WI38 (cell line): ENCODE data around the gene FKBP1C.
"Not testable (repeated sequence)": the region's sequence is repeated elsewhere in the genome, so short reads cannot be mapped to it uniquely, and the experiment has no call there.

Experiments used
- H3K4me3 ChIP-seq: 2 replicates; pipeline ENCODE4 v1.5.1; 2011; ENCODE audit warnings: low read depth, mild to moderate bottlenecking, control low read depth, low read length
- TF ChIP-seq, protein P1 (sequence below): IDR thresholded peaks from 2 replicates; pipeline ENCODE4 v1.5.1; 2012; ENCODE audit warnings: low read depth, mild to moderate bottlenecking, control low read depth, low read length

The FKBP1C gene

DNA sequence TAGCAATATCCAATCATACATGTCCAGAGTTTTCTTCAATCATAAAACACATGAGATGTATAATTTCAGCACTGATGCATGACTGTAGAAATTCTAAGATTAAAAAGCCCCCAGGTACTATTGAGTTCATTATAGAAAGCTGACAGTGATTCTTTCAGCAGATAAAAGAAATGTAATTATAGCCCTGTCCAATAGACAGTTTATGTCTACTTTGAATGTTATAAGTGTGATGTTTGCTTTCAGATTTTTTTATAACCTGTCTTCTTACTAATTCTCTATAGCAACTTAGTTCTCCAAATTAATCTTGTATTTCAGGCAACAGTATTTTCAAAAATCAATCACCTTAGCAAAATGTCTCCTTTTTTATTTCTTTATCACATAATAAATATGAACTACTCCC, 13.5 kb upstream of the FKBP1C start:
- TF ChIP-seq, protein P1, sequence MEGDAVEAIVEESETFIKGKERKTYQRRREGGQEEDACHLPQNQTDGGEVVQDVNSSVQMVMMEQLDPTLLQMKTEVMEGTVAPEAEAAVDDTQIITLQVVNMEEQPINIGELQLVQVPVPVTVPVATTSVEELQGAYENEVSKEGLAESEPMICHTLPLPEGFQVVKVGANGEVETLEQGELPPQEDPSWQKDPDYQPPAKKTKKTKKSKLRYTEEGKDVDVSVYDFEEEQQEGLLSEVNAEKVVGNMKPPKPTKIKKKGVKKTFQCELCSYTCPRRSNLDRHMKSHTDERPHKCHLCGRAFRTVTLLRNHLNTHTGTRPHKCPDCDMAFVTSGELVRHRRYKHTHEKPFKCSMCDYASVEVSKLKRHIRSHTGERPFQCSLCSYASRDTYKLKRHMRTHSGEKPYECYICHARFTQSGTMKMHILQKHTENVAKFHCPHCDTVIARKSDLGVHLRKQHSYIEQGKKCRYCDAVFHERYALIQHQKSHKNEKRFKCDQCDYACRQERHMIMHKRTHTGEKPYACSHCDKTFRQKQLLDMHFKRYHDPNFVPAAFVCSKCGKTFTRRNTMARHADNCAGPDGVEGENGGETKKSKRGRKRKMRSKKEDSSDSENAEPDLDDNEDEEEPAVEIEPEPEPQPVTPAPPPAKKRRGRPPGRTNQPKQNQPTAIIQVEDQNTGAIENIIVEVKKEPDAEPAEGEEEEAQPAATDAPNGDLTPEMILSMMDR = no peak
- no peak overlapping the region for H3K4me3 ChIP-seq

DNA sequence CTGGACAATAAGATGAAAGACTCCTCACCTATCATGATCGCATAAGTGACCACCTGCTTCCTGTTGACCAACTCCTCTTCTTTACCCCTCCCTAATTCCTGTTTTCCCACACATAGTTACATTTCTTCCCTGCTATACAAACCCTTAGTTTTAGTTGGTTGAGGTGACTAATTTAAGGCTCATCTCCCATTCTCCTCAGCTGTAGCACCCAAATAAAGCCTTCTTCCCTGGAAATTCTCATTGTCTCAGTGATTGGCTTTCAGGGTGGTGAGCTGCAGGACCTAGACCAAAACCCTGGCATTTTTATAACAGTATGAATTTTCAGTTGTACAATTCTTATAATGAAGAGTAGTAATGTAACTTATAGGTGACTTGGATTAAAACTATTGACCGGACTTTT, 2.1 kb downstream of the FKBP1C start:
- no peak overlapping the region for H3K4me3 ChIP-seq
- TF ChIP-seq, protein P1 = no peak

DNA sequence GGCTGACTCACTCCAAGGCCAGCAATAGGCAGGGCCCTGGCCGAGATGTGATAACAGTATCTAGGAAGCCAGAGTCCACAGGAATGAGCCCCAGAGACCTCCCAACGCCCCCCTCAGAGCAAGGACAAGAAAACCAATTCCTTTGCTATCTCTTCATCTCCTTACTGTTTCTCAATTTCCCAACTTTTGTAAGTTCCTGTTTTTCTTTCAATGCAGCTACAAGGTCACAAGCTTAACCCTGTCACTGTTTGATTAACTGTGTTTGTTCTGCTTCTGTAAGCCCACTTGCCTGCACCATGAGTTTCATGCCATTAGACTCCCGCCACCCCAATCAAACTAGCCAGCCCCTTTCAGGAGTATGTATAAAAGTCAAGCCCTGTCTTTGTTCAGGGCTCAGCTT, 3.5 kb downstream of the FKBP1C start:
- TF ChIP-seq, protein P1 = no peak

DNA sequence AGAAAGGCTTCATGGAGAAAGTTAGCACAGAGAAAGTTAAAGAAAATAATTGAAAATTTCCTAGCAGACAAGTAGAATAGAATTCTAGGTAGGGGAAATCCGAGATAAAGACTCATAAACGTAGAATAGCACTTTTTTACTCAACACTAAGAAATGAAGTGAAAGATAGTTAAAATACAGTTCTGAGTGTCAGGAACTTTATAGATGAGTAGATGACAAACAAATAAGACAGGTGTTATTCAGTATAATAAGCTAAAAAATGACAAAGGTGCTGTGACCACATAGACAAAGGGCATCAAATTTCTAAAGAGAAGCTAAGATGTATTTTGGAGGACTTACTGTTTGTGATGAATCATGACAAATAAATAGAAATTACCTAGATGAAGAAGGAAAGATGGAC, 12.9 kb downstream of the FKBP1C start:
- TF ChIP-seq, protein P1 = no peak

More for the DNA sequence above, 3.5 kb downstream of the FKBP1C start:
- no peak overlapping the region for H3K4me3 ChIP-seq

DNA sequence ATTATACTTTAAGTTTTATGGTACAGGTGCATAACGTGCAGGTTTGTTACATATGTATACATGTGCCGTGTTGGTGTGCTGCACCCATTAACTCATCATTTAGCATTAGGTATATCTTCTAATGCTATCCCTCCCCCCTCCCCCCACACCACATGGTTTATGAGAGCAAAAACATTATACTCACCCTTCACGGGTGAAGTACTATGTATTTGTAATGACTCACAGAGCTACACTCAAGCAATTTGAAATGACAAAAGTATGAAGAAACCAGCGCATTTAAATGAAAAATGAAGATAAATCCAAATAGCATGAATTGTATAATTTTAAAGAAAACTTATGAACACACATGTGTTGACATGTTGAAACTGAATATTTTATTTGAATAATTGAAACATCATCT, 14.7 kb downstream of the FKBP1C start:
- H3K4me3 ChIP-seq = not testable (repeated sequence)

More for the DNA sequence above, 12.9 kb downstream of the FKBP1C start:
- H3K4me3 ChIP-seq = no peak overlapping the region

DNA sequence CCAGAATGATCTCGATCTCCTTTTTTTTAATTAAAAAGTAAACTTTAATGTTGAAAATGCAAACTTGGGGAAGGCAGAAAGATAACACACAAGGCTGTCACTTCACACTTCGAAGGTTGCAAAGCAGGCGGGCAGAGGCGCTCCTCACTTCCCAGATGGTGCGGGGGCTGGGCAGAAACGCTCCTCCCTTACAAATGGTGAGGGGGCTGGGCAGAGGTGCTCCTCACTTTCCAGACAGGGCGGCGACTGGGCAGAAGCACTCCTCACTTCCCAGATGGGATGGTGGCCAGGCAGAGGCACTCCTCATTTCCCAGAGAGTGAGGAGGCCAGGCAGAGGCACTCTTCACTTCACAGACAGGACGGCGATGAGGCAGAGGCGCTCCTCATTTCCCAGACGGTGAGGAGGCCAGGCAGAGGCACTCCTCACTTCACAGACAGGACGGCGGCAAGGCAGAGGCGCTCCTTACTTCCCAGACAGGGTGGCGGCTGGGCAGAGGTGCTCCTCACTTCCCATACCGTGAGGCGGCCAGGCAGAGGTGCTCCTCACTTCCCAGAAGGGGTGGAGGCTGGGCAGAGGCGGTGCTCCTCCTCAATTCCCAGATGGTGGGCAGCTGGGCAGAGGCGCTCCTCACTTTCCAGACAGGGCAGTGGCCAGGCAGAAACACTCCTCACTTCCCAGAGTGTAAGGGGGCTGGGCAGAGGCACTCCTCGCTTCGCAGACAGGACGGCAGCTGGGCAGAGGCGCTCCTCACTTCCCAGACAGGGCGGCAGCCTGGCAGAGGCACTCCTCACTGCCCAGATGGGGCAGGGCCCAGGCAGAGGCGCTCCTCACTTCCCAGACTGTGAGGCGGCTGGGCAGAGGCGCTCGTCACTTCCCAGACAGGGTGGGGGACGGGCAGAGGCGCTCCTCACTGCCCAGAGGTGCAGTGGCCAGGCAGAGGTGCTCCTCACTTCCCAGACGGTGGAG, 16.9 kb downstream of the FKBP1C start:
- H3K4me3 ChIP-seq = not testable (repeated sequence)

DNA sequence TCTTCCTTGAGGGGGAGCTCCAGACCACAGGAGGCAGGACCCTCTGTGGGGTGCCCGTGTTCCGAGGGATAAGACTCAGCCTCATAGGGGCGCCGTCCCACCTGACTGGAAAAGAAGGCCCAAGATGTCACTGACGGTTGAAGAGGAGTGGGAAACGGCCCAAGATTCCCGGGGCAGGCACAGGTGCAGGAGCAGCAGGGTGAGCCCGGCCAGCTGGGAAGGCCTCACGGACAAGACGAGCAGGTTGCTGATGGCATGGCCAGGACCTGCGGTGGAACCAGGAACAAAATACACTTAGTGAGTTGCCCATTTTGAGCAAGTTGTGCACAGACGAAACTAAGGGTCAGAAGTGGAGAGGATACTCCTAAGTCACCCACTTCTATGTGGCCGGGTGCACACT, 18.8 kb downstream of the FKBP1C start:
- not testable (repeated sequence) for H3K4me3 ChIP-seq

DNA sequence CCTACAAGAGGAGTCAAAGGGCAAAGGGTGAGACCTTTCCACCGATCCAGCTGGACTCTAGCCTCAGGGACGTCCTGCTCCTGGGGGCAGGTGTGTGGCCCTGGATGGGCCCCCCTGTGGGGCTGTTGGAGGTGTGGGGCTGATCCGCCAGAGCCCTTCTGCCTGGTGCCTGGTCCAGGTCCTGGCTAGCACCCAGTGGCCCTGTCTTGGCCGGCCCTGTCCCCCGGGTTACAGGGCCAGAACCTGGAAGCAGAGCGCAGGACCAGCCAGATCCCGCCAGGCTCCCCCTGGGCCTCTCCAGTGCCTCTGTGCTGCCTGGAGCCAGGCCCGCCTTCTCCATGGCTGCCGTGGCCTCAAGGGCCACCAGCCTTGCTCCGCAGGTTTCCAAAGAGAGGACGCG, 19.2 kb downstream of the FKBP1C start:
- not testable (repeated sequence) for H3K4me3 ChIP-seq

DNA sequence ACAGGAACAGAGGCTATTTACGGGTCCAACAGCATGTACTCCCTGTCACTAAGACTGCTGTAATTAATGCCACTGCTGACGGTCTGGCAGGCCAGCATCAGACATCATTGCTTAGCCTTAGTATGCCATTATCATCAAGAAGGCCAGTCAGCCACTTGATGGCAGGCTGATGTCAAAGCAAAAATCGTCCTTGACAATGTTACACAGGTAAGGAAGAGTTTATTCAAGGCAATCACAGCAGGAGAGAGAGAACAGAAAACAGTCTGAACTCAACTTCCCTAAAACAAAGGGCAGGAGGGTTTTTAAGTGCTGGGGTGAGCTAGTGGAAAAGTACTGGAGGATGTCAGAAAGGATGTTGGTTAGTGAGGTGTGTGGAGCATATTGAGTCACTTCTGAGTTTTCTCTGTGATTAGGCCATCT, 25.1 kb downstream of the FKBP1C start:
- H3K4me3 ChIP-seq = no peak overlapping the region
- TF ChIP-seq, protein P1 = no peak
